Fibroblast of lung (primary cell): ENCODE results near the gene SPINK14.

Source experiments
- EZH2 ChIP-seq: IDR thresholded peaks from 2 replicates; pipeline ENCODE4 v1.5.1; 2012; ENCODE audit warnings: low read length, control low read depth, mild to moderate bottlenecking; ENCODE audit errors: missing control alignments
- TF ChIP-seq, protein P1 (sequence below), 2 donors: IDR thresholded peaks in 1 of 2; conservative IDR thresholded peaks in 1 of 2; 1 replicate in 1 of 2; 2 replicates in 1 of 2; pipeline ENCODE4 v1.5.1; 2011 to 2012; ENCODE audit warnings: low read length in 2 of 2, control low read depth in 1 of 2, inconsistent platforms in 1 of 2, low read depth in 1 of 2, mild to moderate bottlenecking in 1 of 2

DNA sequence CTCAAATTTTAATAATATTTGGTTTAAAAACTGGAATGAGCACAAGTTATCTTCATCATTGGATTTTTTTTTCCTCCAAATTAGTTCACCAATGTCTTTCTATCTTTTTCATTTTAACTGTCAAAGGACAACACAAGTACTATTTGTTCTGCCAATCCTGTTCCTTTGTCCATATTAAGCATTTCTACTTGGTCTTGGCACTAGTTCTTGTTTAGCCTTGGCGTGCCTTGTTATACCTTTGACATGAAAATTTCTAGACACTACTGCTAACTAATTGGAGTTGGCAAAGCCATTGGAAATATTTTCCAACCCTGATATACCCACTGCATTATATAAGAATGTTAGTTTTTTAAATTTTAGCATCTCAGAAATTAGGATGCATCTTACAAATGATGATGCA lies 38.3 kb downstream of the SPINK14 start:
- TF ChIP-seq, protein P1, sequence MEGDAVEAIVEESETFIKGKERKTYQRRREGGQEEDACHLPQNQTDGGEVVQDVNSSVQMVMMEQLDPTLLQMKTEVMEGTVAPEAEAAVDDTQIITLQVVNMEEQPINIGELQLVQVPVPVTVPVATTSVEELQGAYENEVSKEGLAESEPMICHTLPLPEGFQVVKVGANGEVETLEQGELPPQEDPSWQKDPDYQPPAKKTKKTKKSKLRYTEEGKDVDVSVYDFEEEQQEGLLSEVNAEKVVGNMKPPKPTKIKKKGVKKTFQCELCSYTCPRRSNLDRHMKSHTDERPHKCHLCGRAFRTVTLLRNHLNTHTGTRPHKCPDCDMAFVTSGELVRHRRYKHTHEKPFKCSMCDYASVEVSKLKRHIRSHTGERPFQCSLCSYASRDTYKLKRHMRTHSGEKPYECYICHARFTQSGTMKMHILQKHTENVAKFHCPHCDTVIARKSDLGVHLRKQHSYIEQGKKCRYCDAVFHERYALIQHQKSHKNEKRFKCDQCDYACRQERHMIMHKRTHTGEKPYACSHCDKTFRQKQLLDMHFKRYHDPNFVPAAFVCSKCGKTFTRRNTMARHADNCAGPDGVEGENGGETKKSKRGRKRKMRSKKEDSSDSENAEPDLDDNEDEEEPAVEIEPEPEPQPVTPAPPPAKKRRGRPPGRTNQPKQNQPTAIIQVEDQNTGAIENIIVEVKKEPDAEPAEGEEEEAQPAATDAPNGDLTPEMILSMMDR (conservative IDR thresholded peaks at IDR 0.05 in 1 of 2, IDR thresholded peaks at IDR 0.05 in 1 of 2; ENCODE audit: low read depth in 1 of 2, low read length in 2 of 2), result no peak
- no peak for TF ChIP-seq EZH2
